ENCODE measurements around the gene SNRPD2. TPM values are rescaled to one million over a fixed set of nuclear protein-coding genes. Genes with fewer than 3 reads are reported as not detected.
"Not testable (repeated sequence)": the region's sequence is repeated elsewhere in the genome, so short reads cannot be mapped to it uniquely, and the experiment has no call there.

Gene SNRPD2
- total and polyA plus RNA-seq, 12 donors = 179 to 473 (median 323) TPM

DNA sequence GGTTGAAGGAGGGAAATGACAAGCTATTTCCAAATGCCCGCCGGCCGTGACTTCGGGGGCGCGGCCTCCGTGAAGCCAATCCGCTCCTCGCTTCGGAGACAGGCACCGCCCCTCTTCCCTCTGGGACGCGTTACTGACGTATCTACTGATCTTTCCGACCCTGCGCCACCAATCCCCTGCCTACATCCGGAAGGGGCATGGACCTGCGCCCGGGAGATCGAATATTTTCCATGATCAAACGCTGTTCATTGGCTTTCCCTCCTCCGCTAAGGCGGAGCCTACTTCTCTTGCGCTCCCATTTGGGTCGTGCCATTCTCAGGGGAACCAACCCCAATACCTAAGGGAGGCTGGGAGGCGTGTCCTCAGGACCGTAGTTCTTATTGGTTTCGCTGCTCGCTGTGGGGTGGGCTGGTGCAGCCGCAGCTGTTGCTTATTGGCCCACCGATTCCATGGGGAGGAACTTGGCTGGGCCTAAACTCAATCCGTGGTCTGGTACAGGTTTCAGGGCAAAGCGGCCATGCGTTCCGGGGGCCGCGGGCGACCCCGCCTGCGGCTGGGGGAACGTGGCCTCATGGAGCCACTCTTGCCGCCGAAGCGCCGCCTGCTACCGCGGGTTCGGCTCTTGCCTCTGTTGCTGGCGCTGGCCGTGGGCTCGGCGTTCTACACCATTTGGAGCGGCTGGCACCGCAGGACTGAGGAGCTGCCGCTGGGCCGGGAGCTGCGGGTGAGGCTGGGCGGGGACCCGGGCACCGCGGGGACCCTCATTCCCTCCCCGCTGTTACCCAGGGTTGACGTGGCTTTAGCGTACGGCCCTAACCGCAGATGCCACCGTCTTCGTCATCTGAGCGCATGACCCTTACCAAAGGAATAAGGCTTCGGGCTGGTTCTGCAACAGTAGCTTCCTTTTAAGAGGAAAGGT, 693 bp upstream of the SNRPD2 start, which contains the start of gene QPCTL:
Gene QPCTL (plus strand): TSS at position 480 of the 919 bp plus-strand sequence. CDS start 38 bp downstream, at position 518.
- Histone ChIP-seq H3K4me3 (peak within 1 kb of the TSS in 3 of 4 donors; percentile 90 to 93 (median 91)), H3K27ac (peak within 1 kb of the TSS; percentile 87 to 96 (median 91)), H3K27me3 (no peaks in the 10 kb centered on the region), H3K4me1 (replicated peaks in 1 of 2) (peaks cover 8 to 15% of the 10 kb centered on the region in 2 donors), H3K9me3 (replicated peaks in 1 of 3) (no peaks in the 10 kb centered on the region), H3K36me3 (replicated peaks in 1 of 2) (peaks cover 0 to 25% of the 10 kb centered on the region in 2 donors)
- TF ChIP-seq, protein P1, sequence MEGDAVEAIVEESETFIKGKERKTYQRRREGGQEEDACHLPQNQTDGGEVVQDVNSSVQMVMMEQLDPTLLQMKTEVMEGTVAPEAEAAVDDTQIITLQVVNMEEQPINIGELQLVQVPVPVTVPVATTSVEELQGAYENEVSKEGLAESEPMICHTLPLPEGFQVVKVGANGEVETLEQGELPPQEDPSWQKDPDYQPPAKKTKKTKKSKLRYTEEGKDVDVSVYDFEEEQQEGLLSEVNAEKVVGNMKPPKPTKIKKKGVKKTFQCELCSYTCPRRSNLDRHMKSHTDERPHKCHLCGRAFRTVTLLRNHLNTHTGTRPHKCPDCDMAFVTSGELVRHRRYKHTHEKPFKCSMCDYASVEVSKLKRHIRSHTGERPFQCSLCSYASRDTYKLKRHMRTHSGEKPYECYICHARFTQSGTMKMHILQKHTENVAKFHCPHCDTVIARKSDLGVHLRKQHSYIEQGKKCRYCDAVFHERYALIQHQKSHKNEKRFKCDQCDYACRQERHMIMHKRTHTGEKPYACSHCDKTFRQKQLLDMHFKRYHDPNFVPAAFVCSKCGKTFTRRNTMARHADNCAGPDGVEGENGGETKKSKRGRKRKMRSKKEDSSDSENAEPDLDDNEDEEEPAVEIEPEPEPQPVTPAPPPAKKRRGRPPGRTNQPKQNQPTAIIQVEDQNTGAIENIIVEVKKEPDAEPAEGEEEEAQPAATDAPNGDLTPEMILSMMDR (IDR thresholded peaks at IDR 0.05) = peak in 1 of 6 experiments; percentile 14
- peak; percentile 44 to 85 for TF ChIP-seq POLR2A (IDR thresholded peaks at IDR 0.05)
- intact Hi-C loops (cut with DNase I) = no loop called here
- WGBS, 4 donors = 0 to 1% (median 0%) methylated on average over 20 to 70 of the region's 70 CpGs
- peak; percentile 96 to 100 (median 99) for DNase-seq

DNA sequence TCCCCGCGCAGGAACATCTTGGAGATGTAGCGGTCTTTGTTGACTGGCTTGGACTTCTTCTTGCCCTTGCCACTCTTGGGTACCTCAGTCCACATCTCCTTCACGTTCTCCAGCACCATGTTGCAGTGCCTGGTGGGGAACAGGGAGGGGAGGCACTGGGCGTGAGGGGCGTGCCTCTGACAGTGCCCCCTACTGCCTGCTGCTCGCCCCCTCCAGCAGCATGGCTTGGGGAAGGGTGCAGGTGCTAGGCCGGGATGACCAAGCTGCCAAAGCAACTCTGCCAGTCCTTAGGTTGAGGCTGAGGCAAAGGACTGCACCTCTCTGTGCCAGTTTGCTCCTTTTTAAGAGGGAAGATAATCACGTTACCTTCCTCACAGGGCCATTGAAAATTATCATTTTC, 4.2 kb downstream of the SNRPD2 start:
- no peak for TF ChIP-seq POLR2A (IDR thresholded peaks at IDR 0.05)
- TF ChIP-seq, protein P1 (IDR thresholded peaks at IDR 0.05) = no peak
- Histone ChIP-seq H3K27ac (no peak overlapping the region), H3K36me3 (replicated peaks in 1 of 2) (peaks cover 0 to 37% of the 10 kb centered on the region in 2 donors), H3K4me3 (no peak overlapping the region), H3K9me3 (replicated peaks in 1 of 3) (no peaks in the 10 kb centered on the region), H3K4me1 (replicated peaks in 1 of 2) (peaks cover 8 to 10% of the 10 kb centered on the region in 2 donors), H3K27me3 (no peaks in the 10 kb centered on the region)
- intact Hi-C loops (cut with DNase I) = no loop called here
- 88 to 96% (median 91%) methylated on average over 5 to 9 of the region's 9 CpGs for WGBS, 4 donors
- no peak for DNase-seq

DNA sequence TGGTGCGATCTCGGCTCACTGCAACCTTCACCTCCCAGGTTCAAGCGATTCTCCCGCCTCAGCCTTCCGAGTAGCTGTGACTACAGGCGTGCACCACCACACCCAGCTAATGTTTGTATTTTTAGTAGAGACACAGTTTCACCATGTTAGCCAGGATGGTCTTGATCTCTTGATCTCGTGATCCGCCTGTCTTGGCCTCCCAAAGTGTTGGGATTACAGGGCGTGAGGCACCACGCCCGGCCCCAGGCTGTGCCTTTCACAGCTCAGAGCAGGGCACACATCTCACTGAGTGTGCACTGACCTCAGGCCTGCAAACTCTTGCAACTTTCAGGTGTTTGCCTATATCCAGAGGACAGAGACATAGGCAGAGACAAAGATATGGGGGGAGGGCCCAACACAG, 6.7 kb downstream of the SNRPD2 start:
- H3K27me3 ChIP-seq; H3K4me1 ChIP-seq (replicated peaks in 1 of 2); H3K4me3 ChIP-seq; intact Hi-C loops (cut with DNase I); H3K27ac ChIP-seq; H3K9me3 ChIP-seq (replicated peaks in 1 of 3); DNase-seq: not testable (repeated sequence)
- WGBS, 4 donors = 76 to 98% (median 87%) methylated on average over 11 of the region's 11 CpGs
- H3K36me3 ChIP-seq (replicated peaks in 1 of 2) = peaks cover 0 to 37% of the 10 kb centered on the region in 2 donors

DNA sequence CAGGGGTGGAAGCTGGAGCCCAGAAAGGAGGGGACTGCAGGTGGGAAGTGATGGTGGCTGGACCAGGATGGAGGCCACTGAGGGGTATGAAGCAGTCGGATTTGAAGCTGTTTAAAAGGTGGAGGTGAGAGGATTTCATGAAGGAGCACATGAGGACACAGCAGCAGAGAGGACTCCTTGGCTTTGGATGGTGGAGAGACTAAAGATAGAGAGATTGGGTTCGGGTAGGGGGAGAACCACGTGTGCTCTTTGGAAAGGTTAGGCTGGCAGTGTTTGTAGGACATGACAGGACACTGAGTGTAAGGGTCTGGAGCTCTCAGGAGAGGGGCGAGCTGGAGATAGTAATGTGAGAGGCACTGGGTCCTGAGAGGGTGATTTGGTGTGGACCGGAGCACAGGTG, 8.8 kb downstream of the SNRPD2 start:
- Histone ChIP-seq H3K9me3 (replicated peaks in 1 of 3) (no peaks in the 10 kb centered on the region), H3K4me3 (no peak overlapping the region), H3K27ac (no peak overlapping the region), H3K27me3 (peaks cover 1% of the 10 kb centered on the region), H3K36me3 (replicated peaks in 1 of 2) (peaks cover 0 to 29% of the 10 kb centered on the region in 2 donors), H3K4me1 (replicated peaks in 1 of 2) (peaks cover 3 to 9% of the 10 kb centered on the region in 2 donors)
- DNase-seq = no peak
- intact Hi-C loops (cut with DNase I) = no loop called here
- 71 to 82% (median 77%) methylated on average over 5 of the region's 5 CpGs for WGBS, 4 donors
- TF ChIP-seq, protein P1 (IDR thresholded peaks at IDR 0.05) = no peak
- TF ChIP-seq POLR2A (IDR thresholded peaks at IDR 0.05) = no peak
